GM23248 (cell line): ENCODE measurements around the gene METTL1.

ENCODE experiments used
- EZH2 ChIP-seq: fragments of 200-600 bp; sonication (generic); IDR thresholded peaks from 2 replicates; pipeline ENCODE4 v1.6.1; 2018; ENCODE audit warnings: antibody characterized with exemption, mild to moderate bottlenecking; ENCODE audit not compliant: insufficient read depth, poor library complexity, severe bottlenecking
- EZH2phosphoT487 ChIP-seq: fragments of 200-600 bp; sonication (generic); IDR thresholded peaks from 2 replicates; pipeline ENCODE4 v1.6.1; 2018; ENCODE audit warnings: antibody characterized with exemption, moderate library complexity, mild to moderate bottlenecking, low read depth; ENCODE audit not compliant: insufficient read depth

DNA sequence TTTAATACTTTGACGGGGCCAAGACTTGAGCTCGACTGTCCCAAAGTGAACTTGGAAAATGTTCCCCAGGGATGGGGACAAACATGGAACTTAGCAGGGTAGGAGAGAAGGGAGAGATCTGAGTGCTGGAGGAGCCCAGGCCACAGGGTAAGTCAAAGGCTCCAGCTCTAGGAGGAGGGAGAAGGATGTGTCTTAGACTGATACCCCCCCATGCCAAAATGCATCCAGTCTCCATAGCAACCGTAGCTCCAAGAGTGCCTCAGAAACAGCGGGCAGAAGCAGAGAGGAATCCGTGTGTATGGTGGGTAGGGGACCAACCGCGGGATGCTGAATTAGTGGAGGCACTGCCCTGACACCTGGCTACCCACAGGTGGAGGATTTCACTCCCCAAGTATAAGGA is 32.5 kb downstream of the METTL1 start:
- TF ChIP-seq EZH2phosphoT487: 0 out of 2 replicates have a peak, but pooled peaks have one; percentile 8
- peak; percentile 31 for TF ChIP-seq EZH2
